Activated CD4-positive, alpha-beta T cell treated with anti-CD3 and anti-CD28 coated beads, Interleukin-10, Interleukin-2, amounts not matched to agents 100 ng/mL and 50 ng/mL, durations not matched to agents 16 hours and 8 hours (primary cell): ENCODE results near the gene SBF2.
A peak's percentile ranks its signal among the peaks of the same experiment; 100 is the strongest.
"Not testable (repeated sequence)": the region's sequence is repeated elsewhere in the genome, so short reads cannot be mapped to it uniquely, and the experiment has no call there.

Experiments
- DNase-seq: peaks from one replicate; pipeline ENCODE4 v3.0.0-alpha.2; 2020

The SBF2 gene

GRCh38 chr11:10263929-10264328, 30.1 kb downstream of the SBF2 start:
- no peak for DNase-seq

GRCh38 chr11:10261821-10262220, 32.2 kb downstream of the SBF2 start:
- no peak for DNase-seq

- DNase-seq: no peak
These were observed 36.5 kb downstream of the SBF2 start for GRCh38 chr11:10257478-10257877.

GRCh38 chr11:10255388-10256125, 38.5 kb downstream of the SBF2 start:
- DNase-seq: no peak

GRCh38 chr11:10249448-10250131, 44.4 kb downstream of the SBF2 start:
- DNase-seq: not testable (repeated sequence)

- DNase-seq: no peak
These were observed 47.0 kb downstream of the SBF2 start for GRCh38 chr11:10247011-10247410.

- no peak for DNase-seq
These were observed 50.0 kb downstream of the SBF2 start for GRCh38 chr11:10243896-10244575.

- no peak for DNase-seq
These were observed 57.2 kb downstream of the SBF2 start for GRCh38 chr11:10236840-10237239.

- DNase-seq: no peak
These were observed 60.4 kb downstream of the SBF2 start for GRCh38 chr11:10233581-10233980.

GRCh38 chr11:10232756-10233155, 61.3 kb downstream of the SBF2 start:
- no peak for DNase-seq

- not testable (repeated sequence) for DNase-seq
These were observed 62.2 kb downstream of the SBF2 start for GRCh38 chr11:10231803-10232202.

GRCh38 chr11:10225553-10225952, 68.5 kb downstream of the SBF2 start:
- DNase-seq: no peak

GRCh38 chr11:10222399-10222798, 71.6 kb downstream of the SBF2 start:
- no peak for DNase-seq

GRCh38 chr11:10221342-10221741, 72.7 kb downstream of the SBF2 start:
- DNase-seq: no peak

GRCh38 chr11:10211470-10211869, 82.5 kb downstream of the SBF2 start:
- no peak for DNase-seq

GRCh38 chr11:10209326-10209725, 84.7 kb downstream of the SBF2 start:
- DNase-seq: no peak

- peak; percentile 51 for DNase-seq
These were observed 85.9 kb downstream of the SBF2 start for GRCh38 chr11:10208131-10208575.

- no peak for DNase-seq
These were observed 88.1 kb downstream of the SBF2 start for GRCh38 chr11:10205928-10206327.

GRCh38 chr11:10204021-10204420, 90.0 kb downstream of the SBF2 start:
- no peak for DNase-seq

- DNase-seq: no peak
These were observed 92.7 kb downstream of the SBF2 start for GRCh38 chr11:10201343-10201742.

GRCh38 chr11:10197091-10197490, 96.9 kb downstream of the SBF2 start:
- DNase-seq: no peak

GRCh38 chr11:10192036-10192435, 102.0 kb downstream of the SBF2 start:
- DNase-seq: no peak

- no peak for DNase-seq
These were observed 112.2 kb downstream of the SBF2 start for GRCh38 chr11:10181811-10182210.

- DNase-seq: no peak
These were observed 129.4 kb downstream of the SBF2 start for GRCh38 chr11:10164621-10165020.
